NCI-H510A treated with DMSO at 0.1 percent for 48 hours (cell line): ENCODE data around the gene DLG2.
A peak's percentile ranks its signal among the peaks of the same experiment; 100 is the strongest.

ENCODE experiments used
- DNase-seq: peaks from one replicate; lab custom pipeline; 2025; lab: John Stamatoyannopoulos, UW

The DLG2 gene

GRCh38 chr11:84106541-84106940 lies 1520.6 kb downstream of the DLG2 start:
- peak; percentile 32 for DNase-seq

- DNase-seq, result no peak
Observed at GRCh38 chr11:84105148-84105547, 1522.0 kb downstream of the DLG2 start.

GRCh38 chr11:84103096-84103495 lies 1524.0 kb downstream of the DLG2 start:
- no peak for DNase-seq

- no peak for DNase-seq
Observed at GRCh38 chr11:84097186-84097585, 1530.0 kb downstream of the DLG2 start.

GRCh38 chr11:84091212-84091986 lies 1535.7 kb downstream of the DLG2 start:
- DNase-seq, result no peak

GRCh38 chr11:84089072-84090057 lies 1537.8 kb downstream of the DLG2 start:
- peak; percentile 66 for DNase-seq

GRCh38 chr11:84071851-84072250 lies 1555.3 kb downstream of the DLG2 start:
- DNase-seq, result no peak

- DNase-seq, result no peak
Observed at GRCh38 chr11:84069048-84069447, 1558.1 kb downstream of the DLG2 start.

GRCh38 chr11:84061726-84062125 lies 1565.4 kb downstream of the DLG2 start:
- no peak for DNase-seq

GRCh38 chr11:84056653-84057376 lies 1570.3 kb downstream of the DLG2 start:
- no peak for DNase-seq

GRCh38 chr11:84045146-84045545 lies 1582.0 kb downstream of the DLG2 start:
- no peak for DNase-seq

GRCh38 chr11:84044706-84045105 lies 1582.4 kb downstream of the DLG2 start:
- no peak for DNase-seq

GRCh38 chr11:84036664-84037194 lies 1590.4 kb downstream of the DLG2 start:
- DNase-seq, result no peak

- DNase-seq, result no peak
Observed at GRCh38 chr11:84035645-84036044, 1591.5 kb downstream of the DLG2 start.

GRCh38 chr11:84034484-84034883 lies 1592.7 kb downstream of the DLG2 start:
- no peak for DNase-seq

- no peak for DNase-seq
Observed at GRCh38 chr11:84024266-84024665, 1602.9 kb downstream of the DLG2 start.

- no peak for DNase-seq
Observed at GRCh38 chr11:84022695-84023094, 1604.4 kb downstream of the DLG2 start.

GRCh38 chr11:84022201-84022600 lies 1604.9 kb downstream of the DLG2 start:
- no peak for DNase-seq

- no peak for DNase-seq
Observed at GRCh38 chr11:84021291-84021690, 1605.9 kb downstream of the DLG2 start.

- DNase-seq, result no peak
Observed at GRCh38 chr11:84019571-84020194, 1607.5 kb downstream of the DLG2 start.

GRCh38 chr11:84014539-84014938 lies 1612.6 kb downstream of the DLG2 start:
- DNase-seq, result no peak
